Hematopoietic multipotent progenitor cell treated with erythropoietin and hydrocortisone succinate and interleukin-3 and kit ligand, for 6 days (in vitro differentiated cells): ENCODE results near the gene IQCM.

ENCODE experiments used
- DNase-seq: peaks from one replicate; pipeline ENCODE4 v3.0.0-alpha.2; 2015

IQCM gene

GRCh38 chr4:149766135-149766534 is 49.5 kb downstream of the IQCM start:
- DNase-seq = no peak

GRCh38 chr4:149765630-149766029 is 50.0 kb downstream of the IQCM start:
- peak; percentile 13 for DNase-seq

GRCh38 chr4:149755969-149756368 is 59.7 kb downstream of the IQCM start:
- DNase-seq = no peak

- DNase-seq = no peak
These were observed 61.1 kb downstream of the IQCM start for GRCh38 chr4:149754526-149754925.

GRCh38 chr4:149752729-149753128 is 62.9 kb downstream of the IQCM start:
- no peak for DNase-seq

GRCh38 chr4:149751174-149751573 is 64.5 kb downstream of the IQCM start:
- DNase-seq = no peak

GRCh38 chr4:149749784-149750183 is 65.9 kb downstream of the IQCM start:
- DNase-seq = no peak

- no peak for DNase-seq
These were observed 68.0 kb downstream of the IQCM start for GRCh38 chr4:149747646-149748045.

- no peak for DNase-seq
These were observed 69.4 kb downstream of the IQCM start for GRCh38 chr4:149746276-149746675.

- no peak for DNase-seq
These were observed 74.3 kb downstream of the IQCM start for GRCh38 chr4:149741186-149741831.

GRCh38 chr4:149738156-149738555 is 77.5 kb downstream of the IQCM start:
- no peak for DNase-seq

GRCh38 chr4:149735796-149736195 is 79.8 kb downstream of the IQCM start:
- no peak for DNase-seq

GRCh38 chr4:149728444-149728843 is 87.2 kb downstream of the IQCM start:
- DNase-seq = no peak

GRCh38 chr4:149727663-149728062 is 88.0 kb downstream of the IQCM start:
- DNase-seq = no peak

GRCh38 chr4:149723065-149723464 is 92.6 kb downstream of the IQCM start:
- DNase-seq = no peak

GRCh38 chr4:149719806-149720205 is 95.8 kb downstream of the IQCM start:
- no peak for DNase-seq

- no peak for DNase-seq
These were observed 96.3 kb downstream of the IQCM start for GRCh38 chr4:149719357-149719756.

- DNase-seq = no peak
These were observed 97.1 kb downstream of the IQCM start for GRCh38 chr4:149718500-149718899.

- DNase-seq = no peak
These were observed 98.9 kb downstream of the IQCM start for GRCh38 chr4:149716728-149717127.

GRCh38 chr4:149715822-149716585 is 99.6 kb downstream of the IQCM start:
- no peak for DNase-seq

- no peak for DNase-seq
These were observed 102.6 kb downstream of the IQCM start for GRCh38 chr4:149713031-149713430.

GRCh38 chr4:149711593-149712365 is 103.9 kb downstream of the IQCM start:
- DNase-seq = no peak

GRCh38 chr4:149709640-149710039 is 106.0 kb downstream of the IQCM start:
- DNase-seq = no peak
